ENCODE results near the gene IRS2. TPM values are rescaled to one million over a fixed set of nuclear protein-coding genes. Genes with fewer than 3 reads are reported as not detected.

The IRS2 gene
- polyA plus RNA-seq, 1 of the 3 experiments (the other 2 are of a cell fraction): 7.0 TPM

- Histone ChIP-seq H3K9me2 (no peaks in the 10 kb centered on the region), H3K79me2 (ENCODE audit: insufficient read depth) (no peaks in the 10 kb centered on the region), H3K9ac (no peak overlapping the region), H3K4me3 (ENCODE audit: low read depth in 2 of 2, low read length in 1 of 2) (no peak overlapping the region), H3K36me3 (replicated peaks in 1 of 2; ENCODE audit: control insufficient read depth in 1 of 2, insufficient read depth in 2 of 2, low read length in 1 of 2) (no peaks in the 10 kb centered on the region), H3K4me1 (ENCODE audit: control insufficient read depth in 1 of 2, insufficient read depth in 2 of 2, low read depth in 1 of 2, low read length in 1 of 2) (peaks cover 12 to 29% of the 10 kb centered on the region in 2 experiments), H4K20me1 (ENCODE audit: insufficient read depth) (no peaks in the 10 kb centered on the region), H3K27me3 (ENCODE audit: insufficient read depth) (no peaks in the 10 kb centered on the region), H2AFZ (ENCODE audit: low read depth) (no peak overlapping the region), H3K27ac (ENCODE audit: low read depth in 2 of 2, low read length in 1 of 2) (no peak overlapping the region), H3K9me3 (no peaks in the 10 kb centered on the region), H3F3A (replicated peaks; ENCODE audit: insufficient read depth) (peaks cover 5% of the 10 kb centered on the region), H3K4me2 (no peak overlapping the region)
- CTCF ChIA-PET: no interaction called here
- DNase-seq: no peak
- 94% methylated on average over 10 of the region's 10 CpGs for WGBS (ENCODE audit: low lambda C conversion rate)
- POLR2A ChIA-PET: no interaction called here
- TF ChIP-seq USF1 (IDR thresholded peaks at IDR 0.05; ENCODE audit: borderline replicate concordance, low read depth) (no peak), SIN3A (IDR thresholded peaks at IDR 0.05; ENCODE audit: borderline replicate concordance, low read depth, low read length) (no peak), ELF1 (IDR thresholded peaks at IDR 0.05) (no peak), GABPA (IDR thresholded peaks at IDR 0.05; ENCODE audit: low read depth) (no peak), RAD21 (IDR thresholded peaks at IDR 0.05; ENCODE audit: low read length) (no peak), PBX3 (IDR thresholded peaks at IDR 0.05) (no peak), RCOR1 (IDR thresholded peaks at IDR 0.05; ENCODE audit: low read length) (no peak), JUND (IDR thresholded peaks at IDR 0.05) (no peak), EZH2phosphoT487 (IDR thresholded peaks at IDR 0.05; ENCODE audit: borderline replicate concordance, low read depth) (no peak), REST (IDR thresholded peaks at IDR 0.05; ENCODE audit: low read depth, low read length) (no peak), NFIC (IDR thresholded peaks at IDR 0.05; ENCODE audit: borderline replicate concordance) (no peak), CTCF (IDR thresholded peaks at IDR 0.05) (no peak), NRF1 (IDR thresholded peaks at IDR 0.05; ENCODE audit: low read depth, low read length) (no peak), TEAD4 (IDR thresholded peaks at IDR 0.05; ENCODE audit: borderline replicate concordance, insufficient read depth) (no peak), CHD2 (IDR thresholded peaks at IDR 0.05; ENCODE audit: low read length, partially characterized antibody) (no peak), RXRA (IDR thresholded peaks at IDR 0.05; ENCODE audit: borderline replicate concordance, low read depth) (no peak), MAX (IDR thresholded peaks at IDR 0.05; ENCODE audit: low read depth) (no peak), USF2 (IDR thresholded peaks at IDR 0.05; ENCODE audit: borderline replicate concordance, low read depth, low read length) (no peak), ZBTB33 (IDR thresholded peaks at IDR 0.05; ENCODE audit: borderline replicate concordance, low read depth) (no peak)
- TF ChIP-seq, protein P1, sequence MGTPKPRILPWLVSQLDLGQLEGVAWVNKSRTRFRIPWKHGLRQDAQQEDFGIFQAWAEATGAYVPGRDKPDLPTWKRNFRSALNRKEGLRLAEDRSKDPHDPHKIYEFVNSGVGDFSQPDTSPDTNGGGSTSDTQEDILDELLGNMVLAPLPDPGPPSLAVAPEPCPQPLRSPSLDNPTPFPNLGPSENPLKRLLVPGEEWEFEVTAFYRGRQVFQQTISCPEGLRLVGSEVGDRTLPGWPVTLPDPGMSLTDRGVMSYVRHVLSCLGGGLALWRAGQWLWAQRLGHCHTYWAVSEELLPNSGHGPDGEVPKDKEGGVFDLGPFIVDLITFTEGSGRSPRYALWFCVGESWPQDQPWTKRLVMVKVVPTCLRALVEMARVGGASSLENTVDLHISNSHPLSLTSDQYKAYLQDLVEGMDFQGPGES (IDR thresholded peaks at IDR 0.05; ENCODE audit: low read depth, low read length): no peak
These were observed 45.7 kb downstream of the IRS2 start for GRCh38 chr13:109740721-109741120.

Data from SK-N-SH (cell line).